Natural killer cell (primary cell): ENCODE measurements around the gene MRPL10. TPM values are rescaled to one million over a fixed set of nuclear protein-coding genes. Genes with fewer than 3 reads are reported as not detected.

Source experiments
- ATAC-seq, 3 donors: fragments of 150-1000 bp in 2 of 3; fragments of 200-7000 bp in 1 of 3; cut with Tn5 transposase; 1 replicate in 1 of 3; 2 replicates in 2 of 3; pipeline ENCODE4 v1.10.0; 2021; ENCODE audit warnings: mild to moderate bottlenecking in 2 of 3, moderate library complexity in 2 of 3
- DNase-seq, 2 donors: peaks; one replicate each; pipeline versions ENCODE4 v3.0.0 to v3.0.0-alpha.2; 2013 to 2021; ENCODE audit warnings: mixed read lengths in 1 of 2
- H3K27ac ChIP-seq: one replicate; pipeline ENCODE4 v1.5.1; 2013; ENCODE audit warnings: mild to moderate bottlenecking, low read length
- H3K27me3 ChIP-seq: one replicate; pipeline ENCODE4 v1.6.1; 2013; ENCODE audit warnings: low read length; ENCODE audit not compliant: control insufficient read depth, insufficient read depth
- H3K36me3 ChIP-seq: one replicate; pipeline ENCODE4 v1.6.1; 2013; ENCODE audit warnings: low read length; ENCODE audit not compliant: control insufficient read depth, insufficient read depth
- H3K4me1 ChIP-seq: one replicate; pipeline ENCODE4 v1.6.1; 2013; ENCODE audit warnings: low read length; ENCODE audit not compliant: control insufficient read depth, insufficient read depth
- H3K4me3 ChIP-seq: one replicate; pipeline ENCODE4 v1.5.1; 2013; ENCODE audit warnings: low read length
- H3K9me3 ChIP-seq: one replicate; pipeline ENCODE4 v1.6.1; 2013; ENCODE audit warnings: low read length; ENCODE audit not compliant: control insufficient read depth, insufficient read depth
- H3K27ac Mint-ChIP-seq, 2 donors: one replicate each; pipeline ENCODE4 v1.8.0; 2022; ENCODE audit warnings: mild to moderate bottlenecking in 2 of 2, mixed read lengths in 2 of 2, moderate library complexity in 1 of 2
- H3K27me3 Mint-ChIP-seq, 2 donors: one replicate each; pipeline ENCODE4 v1.8.0; 2022; ENCODE audit warnings: low read depth in 2 of 2, mixed read lengths in 2 of 2
- H3K36me3 Mint-ChIP-seq: one replicate; pipeline ENCODE4 v1.8.0; 2022; ENCODE audit warnings: mixed read lengths
- H3K4me1 Mint-ChIP-seq, 2 donors: one replicate each; pipeline ENCODE4 v1.8.0; 2022; ENCODE audit warnings: mixed read lengths in 2 of 2
- H3K4me3 Mint-ChIP-seq: one replicate; pipeline ENCODE4 v1.8.0; 2022; ENCODE audit warnings: mild to moderate bottlenecking, moderate library complexity, mixed read lengths
- H3K9me3 Mint-ChIP-seq, 2 donors: one replicate each; pipeline ENCODE4 v1.8.0; 2022; ENCODE audit warnings: mixed read lengths in 2 of 2
- CTCF ChIP-seq: fragments of 200-600 bp; IDR thresholded peaks from one replicate; pipeline ENCODE4 v1.8.0; 2022; ENCODE audit warnings: antibody characterized with exemption
- WGBS: methylation state at CpG from one replicate; pipeline ENCODE4 v1.1.7; 2013; ENCODE audit warnings: missing lambda C conversion rate; ENCODE audit not compliant: insufficient coverage; 5-methylcytosine and 5-hydroxymethylcytosine counted together
- intact Hi-C: fragments of 100-400 bp; cut with micrococcal nuclease; formaldehyde crosslinking; loops from one replicate; pipeline ENCODE4 v1.14.2; 2022
- total RNA-seq, 4 donors: library from RNA; stranded (reverse); fragments of 120-200 nt in 1 of 4; gene quantifications; one replicate each; pipeline versions ENCODE4 v1.2.3 to v1.2.4, GENCODE V29; 2013 to 2022

Gene MRPL10
- total RNA-seq, 3 donors from 2014 or later (not counting 1 experiment from before 2014, with no cell fraction given): 106 to 232 (median 144) TPM

GRCh38 chr17:47871048-47871447 is 39.7 kb upstream of the MRPL10 start:
- no peak overlapping the region for H3K27ac Mint-ChIP-seq
- Histone ChIP-seq H3K4me3 (no peak overlapping the region), H3K27ac (no peak overlapping the region), H3K36me3 (no peaks in the 10 kb centered on the region), H3K4me1 (peaks cover 3% of the 10 kb centered on the region), H3K27me3 (peaks cover 9% of the 10 kb centered on the region), H3K9me3 (no peaks in the 10 kb centered on the region)
- no peaks in the 10 kb centered on the region for H3K4me1 Mint-ChIP-seq
- no peak overlapping the region for H3K4me3 Mint-ChIP-seq
- intact Hi-C loops: no loop called here
- H3K9me3 Mint-ChIP-seq: no peaks in the 10 kb centered on the region
- no peak for TF ChIP-seq CTCF
- ATAC-seq (no peak), DNase-seq (no peak)
- no peaks in the 10 kb centered on the region for H3K36me3 Mint-ChIP-seq
- peaks cover 38 to 49% of the 10 kb centered on the region in 2 donors for H3K27me3 Mint-ChIP-seq

- no peak for TF ChIP-seq CTCF
- H3K4me3 ChIP-seq: no peak overlapping the region
- peaks cover 9% of the 10 kb centered on the region for H3K27me3 ChIP-seq
- Mint-ChIP-seq H3K36me3 (no peaks in the 10 kb centered on the region), H3K4me3 (no peak overlapping the region), H3K27ac (no peak overlapping the region), H3K27me3 (peaks cover 36 to 39% of the 10 kb centered on the region in 2 donors), H3K4me1 (no peaks in the 10 kb centered on the region), H3K9me3 (no peaks in the 10 kb centered on the region)
- H3K9me3 ChIP-seq: no peaks in the 10 kb centered on the region
- no peaks in the 10 kb centered on the region for H3K36me3 ChIP-seq
- H3K4me1 ChIP-seq: peaks cover 3% of the 10 kb centered on the region
- WGBS: no CpG with 5 or more reads among the region's 1 CpG
- H3K27ac ChIP-seq: no peak overlapping the region
- DNase-seq (no peak), ATAC-seq (no peak)
- intact Hi-C loops: no loop called here
Observed at GRCh38 chr17:47870056-47870455, 38.7 kb upstream of the MRPL10 start.

- DNase-seq (no peak), ATAC-seq (no peak)
- Mint-ChIP-seq H3K27me3 (peaks cover 30 to 32% of the 10 kb centered on the region in 2 donors), H3K9me3 (no peaks in the 10 kb centered on the region), H3K36me3 (no peaks in the 10 kb centered on the region), H3K4me3 (no peak overlapping the region), H3K27ac (no peak overlapping the region), H3K4me1 (no peaks in the 10 kb centered on the region)
- H3K36me3 ChIP-seq: no peaks in the 10 kb centered on the region
- no peak overlapping the region for H3K27ac ChIP-seq
- WGBS: 63% methylated on average over 2 of the region's 2 CpGs
- intact Hi-C loops: no loop called here
- TF ChIP-seq CTCF: no peak
- H3K9me3 ChIP-seq: no peaks in the 10 kb centered on the region
- peaks cover 9% of the 10 kb centered on the region for H3K27me3 ChIP-seq
- H3K4me3 ChIP-seq: no peak overlapping the region
- H3K4me1 ChIP-seq: peaks cover 3% of the 10 kb centered on the region
Observed at GRCh38 chr17:47869114-47869513, 37.8 kb upstream of the MRPL10 start.

GRCh38 chr17:47867813-47868533 is 36.6 kb upstream of the MRPL10 start:
- no peak overlapping the region for H3K27ac ChIP-seq

More at GRCh38 chr17:47867813-47868533, 36.6 kb upstream of the MRPL10 start:
- Mint-ChIP-seq H3K36me3 (no peaks in the 10 kb centered on the region), H3K27me3 (peaks cover 24 to 30% of the 10 kb centered on the region in 2 donors), H3K9me3 (no peaks in the 10 kb centered on the region), H3K27ac (no peak overlapping the region), H3K4me3 (no peak overlapping the region), H3K4me1 (no peaks in the 10 kb centered on the region)
- no peak for DNase-seq
- no peaks in the 10 kb centered on the region for H3K36me3 ChIP-seq
- H3K27me3 ChIP-seq: peaks cover 9% of the 10 kb centered on the region
- intact Hi-C loops: no loop called here
- H3K4me1 ChIP-seq: peaks cover 3% of the 10 kb centered on the region
- WGBS: 88% methylated on average over 11 of the region's 11 CpGs
- no peak overlapping the region for H3K4me3 ChIP-seq
- H3K9me3 ChIP-seq: no peaks in the 10 kb centered on the region
- TF ChIP-seq CTCF: no peak
- ATAC-seq: no peak
